Small intestine (tissue), 7 donors: ENCODE data around the gene C6orf89. TPM values are rescaled to one million over a fixed set of nuclear protein-coding genes. Genes with fewer than 3 reads are reported as not detected.

ENCODE experiments used
- DNase-seq, 2 donors: peaks; one replicate each; pipeline versions ENCODE4 v3.0.0 to v3.0.0-alpha.2; 2013
- FAIRE-seq: peaks from 2 replicates; lab custom pipeline; 2012; peaks lifted over from hg19 to GRCh38; lab: Jason Lieb, UNC
- H3K27ac ChIP-seq, 3 donors: one replicate each; pipeline ENCODE4 v1.5.1; 2013; ENCODE audit warnings: low read length in 2 of 3, mild to moderate bottlenecking in 2 of 3, control low read depth in 1 of 3, inconsistent platforms in 1 of 3, low read depth in 1 of 3, moderate library complexity in 1 of 3
- H3K27me3 ChIP-seq, 3 donors: one replicate each; pipeline ENCODE4 v1.6.1; 2013; ENCODE audit warnings: low read length in 3 of 3, inconsistent platforms in 1 of 3; ENCODE audit not compliant: control insufficient read depth in 3 of 3, insufficient read depth in 3 of 3
- H3K36me3 ChIP-seq, 3 donors: one replicate each; pipeline ENCODE4 v1.6.1; 2013; ENCODE audit warnings: low read length in 3 of 3, inconsistent platforms in 1 of 3, low read depth in 1 of 3, mild to moderate bottlenecking in 1 of 3, moderate library complexity in 1 of 3; ENCODE audit not compliant: control insufficient read depth in 3 of 3, insufficient read depth in 2 of 3
- H3K4me1 ChIP-seq, 3 donors: one replicate each; pipeline ENCODE4 v1.6.1; 2013; ENCODE audit warnings: low read length in 2 of 3, inconsistent platforms in 1 of 3, low read depth in 1 of 3, mild to moderate bottlenecking in 1 of 3, moderate library complexity in 1 of 3; ENCODE audit not compliant: control insufficient read depth in 3 of 3, insufficient read depth in 2 of 3
- H3K4me3 ChIP-seq, 3 donors: one replicate each; pipeline ENCODE4 v1.5.1; 2013; ENCODE audit warnings: low read length in 3 of 3, control low read depth in 1 of 3, inconsistent platforms in 1 of 3, low read depth in 1 of 3, mild to moderate bottlenecking in 1 of 3, moderate library complexity in 1 of 3
- H3K9me3 ChIP-seq, 2 donors: one replicate each; pipeline ENCODE4 v1.6.1; 2013; ENCODE audit warnings: low read depth in 1 of 2, low read length in 1 of 2; ENCODE audit not compliant: control insufficient read depth in 2 of 2, insufficient read depth in 1 of 2
- WGBS, 3 donors: extraction: QIAGEN DNeasy Blood & Tissue Kit; methylation state at CpG; one replicate each; pipeline ENCODE4 v1.1.7; 2013; 5-methylcytosine and 5-hydroxymethylcytosine counted together
- polyA plus RNA-seq, 4 donors: library from polyadenylated mRNA; stranded (reverse) in 3 of 4; unstranded in 1 of 4; fragments of 200-250 nt in 3 of 4; fragments of 120-200 nt in 1 of 4; gene quantifications; one replicate each; pipeline versions ENCODE4 v1.2.1 to v1.2.3, GENCODE V29; 2013
- donor health status: healthy with polysubstance abuse.
- donor health status: control.
- donor health status: control.
- donor health status: Bipolar disorder and iron deficiency.
- donor health status: healthy.

C6orf89 gene
- polyA plus RNA-seq, 4 donors, result 6.5 to 38.7 (median 18.8) TPM

DNA sequence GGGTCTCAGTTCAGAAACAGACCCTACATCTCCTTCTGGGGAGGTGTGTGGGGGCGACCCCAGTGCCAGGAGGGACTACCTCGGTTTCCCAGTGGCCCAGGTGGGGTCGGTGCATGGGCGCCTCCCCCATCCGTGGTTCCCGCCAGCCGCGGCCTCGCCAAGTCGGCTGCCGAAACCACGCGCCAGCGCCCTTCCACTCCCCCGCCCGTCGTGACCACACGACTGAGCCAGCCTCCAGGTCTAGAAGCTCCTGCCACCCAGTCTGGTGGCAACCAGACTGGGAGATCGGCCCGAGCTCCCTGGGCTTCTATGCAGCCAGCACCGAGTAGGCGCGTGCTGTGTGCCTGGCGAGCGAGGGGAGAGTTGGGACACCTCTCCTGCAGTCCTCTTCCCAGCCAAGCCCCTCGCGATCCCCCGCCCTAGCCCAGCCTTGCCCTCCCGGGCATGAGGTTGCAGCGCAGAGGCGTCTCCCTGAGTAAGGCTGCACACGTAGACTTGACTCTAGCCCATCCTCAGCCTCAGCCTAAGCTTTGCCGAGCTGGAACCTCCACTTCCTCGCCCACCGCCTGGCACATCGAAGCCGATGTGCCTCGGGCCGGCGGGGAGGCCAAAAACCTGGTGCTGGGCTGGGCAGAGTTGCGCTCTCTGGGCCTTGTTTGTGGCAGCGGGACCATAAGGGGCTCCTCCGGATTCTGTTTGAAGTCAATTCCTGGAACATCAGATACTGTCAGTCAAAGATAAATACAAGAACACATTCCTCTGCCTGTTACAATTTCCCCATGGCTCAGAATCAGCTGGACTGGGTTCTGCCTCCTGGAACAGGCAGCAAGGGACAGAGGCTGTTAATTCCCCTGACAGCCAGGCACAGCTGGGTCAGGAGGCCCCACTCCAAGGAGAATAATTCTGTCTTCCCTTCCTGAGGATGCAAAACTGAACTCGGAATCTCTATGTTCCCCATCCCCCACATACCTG lies 45.0 kb upstream of the C6orf89 start:
- WGBS, 3 donors, result 17 to 24% (median 17%) methylated on average over 43 to 44 of the region's 44 CpGs
- Histone ChIP-seq H3K9me3 (no peaks in the 10 kb centered on the region), H3K27ac (no peak overlapping the region), H3K36me3 (no peaks in the 10 kb centered on the region), H3K4me1 (peaks cover 0 to 27% (median 6%) of the 10 kb centered on the region in 3 donors), H3K27me3 (peaks cover 0 to 54% (median 3%) of the 10 kb centered on the region in 3 donors), H3K4me3 (peak overlapping the region in 2 of 3 donors; percentile 43 to 49)
- FAIRE-seq (no peak), DNase-seq (peak in 1 of 2 donors; percentile 39)

DNA sequence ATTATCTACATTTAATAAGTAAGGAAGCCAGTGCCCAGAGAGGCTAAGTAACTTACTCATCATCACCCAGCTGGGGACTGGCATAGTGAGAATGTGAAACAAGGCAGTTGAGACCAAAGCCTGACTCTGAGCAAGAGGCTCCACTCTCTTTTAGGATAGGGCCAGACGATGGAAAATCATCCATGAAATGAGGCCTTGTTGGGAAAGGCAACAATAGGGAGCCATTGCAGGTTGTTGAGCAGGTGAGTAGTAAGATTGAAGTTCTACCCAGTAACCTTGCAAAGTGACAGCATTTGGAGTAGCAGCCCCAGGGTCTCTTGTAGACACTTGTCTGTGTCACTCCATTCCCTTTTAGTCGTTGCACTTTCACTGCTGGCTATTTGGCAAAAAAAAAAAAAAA lies 44.0 kb upstream of the C6orf89 start:
- 80 to 85% (median 85%) methylated on average over 2 of the region's 2 CpGs for WGBS, 3 donors
- FAIRE-seq, result no peak
- Histone ChIP-seq H3K4me1 (peaks cover 0 to 27% (median 6%) of the 10 kb centered on the region in 3 donors), H3K27ac (no peak overlapping the region), H3K4me3 (no peak overlapping the region), H3K27me3 (peaks cover 0 to 51% (median 3%) of the 10 kb centered on the region in 3 donors), H3K36me3 (no peaks in the 10 kb centered on the region), H3K9me3 (no peaks in the 10 kb centered on the region)
- DNase-seq, result no peak

DNA sequence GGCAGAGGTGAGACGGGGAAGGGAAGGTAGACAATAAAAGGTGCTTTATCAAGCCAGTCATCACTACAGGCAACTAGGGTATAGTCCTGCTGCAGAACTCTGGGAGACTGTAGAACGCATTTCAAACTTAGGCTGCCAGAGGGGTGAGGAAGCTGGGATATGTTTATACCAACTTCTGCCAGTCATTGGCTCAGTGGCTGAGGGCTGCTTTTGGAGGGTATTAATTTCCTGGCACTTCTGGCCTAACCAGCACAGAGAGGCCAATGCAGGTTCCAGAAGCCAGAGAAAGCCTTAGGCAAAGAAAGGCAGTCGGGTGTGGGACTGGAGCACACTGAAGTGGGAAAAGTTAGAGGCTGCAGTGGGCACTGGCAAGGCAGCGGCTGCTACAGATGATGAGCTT lies 42.6 kb upstream of the C6orf89 start:
- peaks cover 0 to 29% (median 6%) of the 10 kb centered on the region in 3 donors for H3K4me1 ChIP-seq

DNA sequence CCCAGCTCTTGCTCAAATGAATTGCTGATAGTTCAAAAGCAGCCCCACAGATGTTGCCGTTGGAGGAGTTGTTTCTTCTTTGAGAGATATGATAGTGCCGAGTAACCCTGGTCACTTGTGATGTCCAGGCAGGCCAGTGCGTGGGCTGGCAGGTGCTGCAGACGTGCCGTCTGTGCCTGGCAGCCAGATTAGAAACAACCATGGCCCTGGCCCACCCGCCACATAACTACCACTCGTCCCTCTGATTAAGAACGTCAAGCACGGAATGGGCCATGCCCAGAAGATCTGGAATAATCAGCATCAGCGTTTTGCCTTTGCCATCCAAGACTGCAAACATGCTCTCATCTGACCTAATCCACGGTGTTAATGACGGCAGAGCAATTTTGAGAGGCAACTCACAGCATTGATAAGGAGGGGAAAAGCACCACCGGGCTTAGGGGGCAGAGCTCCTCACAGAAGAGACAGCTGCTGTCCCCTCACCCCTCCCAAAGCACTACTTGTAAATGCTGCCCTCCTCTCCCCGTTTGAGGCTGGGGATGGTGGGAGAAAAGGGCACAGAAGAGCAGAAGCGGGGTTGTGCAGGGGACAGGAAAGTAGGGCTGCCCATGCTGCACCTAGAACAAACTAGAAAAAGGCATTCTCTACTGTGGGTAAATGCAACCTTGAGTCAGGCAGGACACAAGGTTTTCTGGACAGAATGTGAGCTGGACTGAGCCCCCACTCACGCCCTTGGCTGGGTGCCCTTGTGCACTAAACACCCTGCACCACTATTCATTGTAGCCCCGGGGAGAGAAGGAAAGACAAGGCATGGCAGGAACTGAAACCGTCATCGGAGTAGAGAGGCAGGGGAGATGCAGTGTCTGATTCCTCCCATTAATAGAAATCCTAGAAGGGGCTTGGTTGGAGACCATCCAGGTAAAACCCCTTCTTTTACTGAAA lies 41.3 kb upstream of the C6orf89 start:
- WGBS, 3 donors, result 79 to 80% (median 79%) methylated on average over 19 of the region's 19 CpGs
- H3K9me3 ChIP-seq, result no peaks in the 10 kb centered on the region
- no peak overlapping the region for H3K4me3 ChIP-seq
- peaks cover 0 to 23% (median 0%) of the 10 kb centered on the region in 3 donors for H3K27me3 ChIP-seq
- FAIRE-seq, result no peak
- no peak overlapping the region for H3K27ac ChIP-seq
- DNase-seq, result no peak
- peaks cover 0 to 37% (median 4%) of the 10 kb centered on the region in 3 donors for H3K4me1 ChIP-seq
- no peaks in the 10 kb centered on the region for H3K36me3 ChIP-seq

More for the DNA sequence above, 42.6 kb upstream of the C6orf89 start:
- DNase-seq (peak in 1 of 2 donors; percentile 46), FAIRE-seq (no peak)
- no peak overlapping the region for H3K27ac ChIP-seq
- no peak overlapping the region for H3K4me3 ChIP-seq
- WGBS, 3 donors, result 62 to 84% (median 77%) methylated on average over 4 of the region's 4 CpGs
- peaks cover 0 to 37% (median under 1%) of the 10 kb centered on the region in 3 donors for H3K27me3 ChIP-seq
- H3K9me3 ChIP-seq, result no peaks in the 10 kb centered on the region
- H3K36me3 ChIP-seq, result no peaks in the 10 kb centered on the region

DNA sequence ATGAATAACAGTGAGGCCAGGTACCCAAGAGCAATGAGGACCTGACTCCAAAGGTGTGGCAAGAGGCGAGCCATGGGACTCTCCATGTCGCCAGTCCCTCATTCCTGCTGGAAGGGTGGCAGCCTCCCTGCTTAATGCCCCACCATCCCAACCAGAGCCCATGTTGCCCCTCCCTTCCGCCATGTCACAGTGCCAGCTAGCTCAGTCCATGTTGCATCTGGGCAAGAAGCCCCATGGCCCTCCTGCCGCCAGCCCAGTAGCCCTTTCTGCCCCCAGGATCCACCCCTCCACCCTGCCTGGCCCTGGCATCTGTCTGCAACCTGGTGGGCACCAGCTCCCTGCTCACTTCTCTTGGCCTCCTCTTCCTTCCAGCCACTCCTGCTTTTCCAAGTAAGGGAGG lies 40.5 kb upstream of the C6orf89 start:
- WGBS, 3 donors, result 74 to 95% (median 94%) methylated on average over 4 of the region's 4 CpGs
- Histone ChIP-seq H3K27ac (no peak overlapping the region), H3K4me1 (peaks cover 0 to 35% (median 1%) of the 10 kb centered on the region in 3 donors), H3K9me3 (no peaks in the 10 kb centered on the region), H3K27me3 (peaks cover 0 to 19% (median 0%) of the 10 kb centered on the region in 3 donors), H3K4me3 (no peak overlapping the region), H3K36me3 (no peaks in the 10 kb centered on the region)
- no peak for FAIRE-seq
- DNase-seq, result no peak

DNA sequence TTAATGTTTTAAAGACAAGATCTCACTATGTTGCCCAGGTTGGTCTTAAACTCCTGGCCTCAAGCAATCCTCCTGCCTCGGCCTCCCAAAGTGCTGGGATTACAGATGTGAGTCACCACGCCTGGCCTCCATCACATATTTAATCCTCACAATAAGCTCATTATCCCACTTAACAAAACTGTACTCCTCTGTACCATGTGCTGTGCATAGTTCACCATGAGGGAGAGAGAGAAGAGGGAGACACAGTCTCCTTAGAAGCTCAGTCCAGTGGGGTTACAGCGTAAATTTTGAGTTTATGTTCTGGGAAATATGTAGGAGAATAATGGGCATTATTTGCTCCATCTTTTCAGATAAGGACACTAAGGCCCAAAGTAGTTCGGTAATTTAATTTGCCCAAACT lies 38.6 kb upstream of the C6orf89 start:
- no peak overlapping the region for H3K27ac ChIP-seq
- peaks cover 0 to 6% (median 0%) of the 10 kb centered on the region in 3 donors for H3K27me3 ChIP-seq
- DNase-seq (no peak), FAIRE-seq (no peak)
- H3K36me3 ChIP-seq, result no peaks in the 10 kb centered on the region
- peaks cover 0 to 3% of the 10 kb centered on the region in 2 donors for H3K9me3 ChIP-seq
- H3K4me1 ChIP-seq, result peaks cover 0 to 25% (median 0%) of the 10 kb centered on the region in 3 donors
- WGBS, 3 donors, result 94 to 97% (median 96%) methylated on average over 4 of the region's 4 CpGs
- no peak overlapping the region for H3K4me3 ChIP-seq

DNA sequence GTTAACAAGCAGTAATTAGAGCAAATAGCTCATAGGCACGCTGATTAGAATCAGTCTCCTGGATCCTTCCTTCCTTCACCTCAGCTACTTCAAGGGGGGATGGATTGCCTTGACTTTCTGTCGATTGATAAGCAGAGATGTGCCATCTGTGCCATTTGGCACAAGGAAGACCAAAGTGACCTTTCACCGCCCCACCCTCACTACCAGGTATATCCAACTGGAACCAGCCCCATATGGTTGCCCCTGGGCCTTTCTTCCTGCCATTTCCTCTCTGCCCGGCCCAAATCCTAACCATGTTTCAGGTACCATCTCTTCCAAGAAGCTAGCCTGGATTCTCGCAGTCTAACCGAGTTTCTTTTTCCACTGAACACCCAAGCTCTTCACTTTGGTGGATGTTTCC lies 37.8 kb upstream of the C6orf89 start:
- Histone ChIP-seq H3K27me3 (peaks cover 0 to 6% (median 0%) of the 10 kb centered on the region in 3 donors), H3K27ac (peak overlapping the region in 2 of 3 donors; percentile 28 to 38), H3K4me3 (no peak overlapping the region), H3K4me1 (peaks cover 0 to 30% (median 0%) of the 10 kb centered on the region in 3 donors), H3K36me3 (peaks cover 0 to 4% (median 0%) of the 10 kb centered on the region in 3 donors), H3K9me3 (peaks cover 0 to 3% of the 10 kb centered on the region in 2 donors)
- peak in 1 of 2 donors; percentile 51 for DNase-seq
- FAIRE-seq, result no peak
- WGBS, 3 donors, result 46 to 81% (median 64%) methylated on average over 6 of the region's 6 CpGs
